ENCODE results near the gene LYPD4.

Gene LYPD4

DNA sequence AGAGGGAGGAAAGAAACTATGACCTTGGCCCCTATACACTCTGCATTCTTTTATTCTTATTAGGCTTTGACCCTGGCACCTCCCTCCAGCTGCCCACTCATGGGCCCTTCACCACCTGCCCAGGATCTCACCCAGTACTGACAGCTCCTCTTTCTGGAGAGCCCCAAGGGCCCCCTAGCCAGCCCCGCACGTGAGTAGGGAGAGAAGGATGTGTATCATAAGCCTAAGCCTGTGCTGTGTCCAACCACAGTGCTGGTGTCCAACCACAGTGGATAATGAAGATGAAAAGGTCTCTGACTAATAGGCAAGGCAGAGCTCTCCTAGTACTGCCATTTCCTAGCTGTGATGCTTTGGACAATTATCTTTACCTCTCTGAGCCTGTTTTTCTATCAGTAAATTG lies 4.6 kb upstream of the LYPD4 start:
- DNase-seq, result no peak

DNA sequence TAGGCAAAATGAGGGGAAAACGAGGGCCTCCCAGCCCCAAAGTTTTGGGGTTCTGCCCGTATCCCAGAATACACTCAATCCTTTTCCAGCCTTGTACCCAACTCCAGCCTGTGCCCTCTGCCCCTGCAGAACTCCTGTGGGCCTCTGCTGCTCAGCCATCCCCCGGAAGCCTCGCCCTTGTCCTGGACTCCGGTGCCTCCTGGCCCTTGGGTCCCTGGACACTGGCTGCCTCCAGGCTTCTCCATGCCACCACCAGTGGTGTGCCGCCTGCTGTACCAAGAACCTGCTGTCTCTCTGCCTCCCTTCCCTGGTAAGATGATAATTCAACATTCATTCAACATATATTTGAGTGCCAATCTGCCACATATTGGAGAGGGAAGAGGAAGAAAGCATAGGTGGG lies 4.2 kb upstream of the LYPD4 start:
- no peak for DNase-seq

DNA sequence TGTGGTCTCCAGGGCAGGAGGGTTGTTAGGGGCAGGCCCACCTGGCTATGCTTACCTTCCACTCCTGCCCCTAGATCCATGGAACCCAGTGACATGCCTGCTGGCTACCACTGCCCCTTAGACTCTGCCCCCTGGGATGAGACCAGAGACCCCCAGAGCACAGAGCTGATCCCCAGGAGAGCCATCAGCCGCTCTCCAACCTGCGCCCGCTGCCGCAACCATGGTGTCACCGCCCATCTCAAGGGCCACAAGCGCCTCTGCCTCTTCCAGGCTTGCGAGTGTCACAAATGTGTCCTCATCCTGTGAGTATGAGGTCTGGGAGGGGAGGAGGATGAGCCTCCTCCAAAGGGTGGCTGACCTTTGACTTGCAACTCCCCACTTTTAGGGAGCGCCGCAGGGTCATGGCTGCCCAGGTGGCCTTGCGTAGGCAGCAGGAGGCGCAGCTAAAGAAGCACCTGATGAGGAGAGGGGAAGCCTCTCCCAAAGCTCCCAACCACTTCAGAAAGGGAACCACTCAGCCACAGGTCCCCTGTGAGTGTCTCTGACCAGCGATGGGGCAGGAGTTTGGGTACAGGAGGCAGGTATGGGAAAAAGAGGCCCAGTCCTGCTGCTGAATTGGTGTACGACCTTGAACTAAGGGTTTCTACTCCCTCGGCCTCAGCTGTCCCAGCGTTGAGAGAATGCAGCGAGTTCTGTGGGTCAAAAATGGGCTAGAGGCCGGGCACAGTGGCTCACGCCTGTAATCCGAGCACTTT lies 3.0 kb upstream of the LYPD4 start:
- no peak for DNase-seq

DNA sequence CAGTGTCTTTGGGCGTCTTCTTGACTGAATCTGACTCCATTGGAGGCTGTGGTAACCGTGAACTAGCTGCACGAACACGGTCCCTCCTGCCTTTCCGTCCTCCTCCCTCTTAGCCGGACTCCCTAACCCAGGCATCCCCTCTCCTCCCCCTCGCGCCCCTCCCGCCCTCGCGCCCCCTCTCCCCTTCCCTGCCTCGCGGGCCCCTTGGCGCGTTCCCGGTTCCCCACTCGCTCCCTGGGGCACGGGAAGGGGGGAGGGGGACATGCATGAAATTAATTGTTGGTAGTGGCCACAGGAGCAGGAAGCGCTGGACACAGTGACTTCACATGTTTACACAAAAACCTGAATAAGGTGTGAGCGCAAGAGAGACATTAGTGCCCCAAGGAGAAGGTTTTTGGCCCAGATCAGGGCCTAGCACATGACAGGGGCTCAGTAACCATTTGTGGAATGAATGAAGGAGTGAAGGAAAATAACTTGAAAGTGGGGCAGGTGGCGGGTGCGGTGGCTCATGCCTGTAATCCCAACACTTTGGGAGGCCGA lies 638 bp upstream of the LYPD4 start:
- DNase-seq, result no peak

DNA sequence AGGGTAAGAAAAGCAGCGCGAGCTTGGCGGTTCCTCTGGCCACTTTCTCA lies 343 bp upstream of the LYPD4 start, which contains the start of gene DMRTC2:
DMRTC2 (plus strand) TSS at position 42 of the 50 bp plus-strand sequence. CDS start 2,387 bp downstream, outside the sequence.
- no peak for DNase-seq

GRCh38 chr19:41843371-41843770 lies 1.1 kb downstream of the LYPD4 start:
- no peak for DNase-seq

GRCh38 chr19:41839211-41839610 lies 5.3 kb downstream of the LYPD4 start:
- DNase-seq, result no peak

DNA sequence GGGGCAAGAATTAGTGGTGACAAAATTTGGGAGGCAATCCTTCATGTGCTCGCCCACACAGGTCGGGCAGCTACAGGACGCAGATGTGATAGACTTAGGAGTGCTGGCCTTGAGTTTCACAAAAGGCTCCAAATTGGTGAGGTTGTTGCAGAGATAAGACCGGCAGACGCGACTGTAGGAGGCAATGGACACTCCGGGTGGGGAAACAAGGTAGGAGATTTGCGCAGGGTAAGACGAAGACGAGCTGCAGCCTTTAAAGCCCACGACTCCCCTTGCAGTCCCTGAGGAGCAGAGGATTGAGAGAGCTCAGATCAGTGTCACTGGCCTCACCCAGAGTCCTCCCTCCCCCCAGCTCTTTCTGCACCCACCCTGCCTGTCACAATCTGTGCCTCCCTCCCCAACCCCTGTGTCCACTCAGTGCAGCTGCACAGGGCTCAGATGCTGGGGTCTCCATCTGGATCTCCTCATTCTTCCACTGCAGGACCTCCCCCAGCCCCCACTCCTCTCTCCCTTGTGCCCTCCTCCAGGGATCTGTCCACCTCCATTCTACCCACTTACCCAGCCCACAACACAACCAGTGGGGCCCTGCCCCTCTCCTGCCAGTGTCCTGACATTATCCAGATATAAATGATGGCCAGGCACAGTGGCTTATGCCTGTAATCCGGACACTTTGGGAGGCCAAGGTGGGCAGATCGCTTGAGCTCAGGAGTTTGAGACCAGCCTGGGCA lies 6.3 kb downstream of the LYPD4 start:
- no peak for DNase-seq

DNA sequence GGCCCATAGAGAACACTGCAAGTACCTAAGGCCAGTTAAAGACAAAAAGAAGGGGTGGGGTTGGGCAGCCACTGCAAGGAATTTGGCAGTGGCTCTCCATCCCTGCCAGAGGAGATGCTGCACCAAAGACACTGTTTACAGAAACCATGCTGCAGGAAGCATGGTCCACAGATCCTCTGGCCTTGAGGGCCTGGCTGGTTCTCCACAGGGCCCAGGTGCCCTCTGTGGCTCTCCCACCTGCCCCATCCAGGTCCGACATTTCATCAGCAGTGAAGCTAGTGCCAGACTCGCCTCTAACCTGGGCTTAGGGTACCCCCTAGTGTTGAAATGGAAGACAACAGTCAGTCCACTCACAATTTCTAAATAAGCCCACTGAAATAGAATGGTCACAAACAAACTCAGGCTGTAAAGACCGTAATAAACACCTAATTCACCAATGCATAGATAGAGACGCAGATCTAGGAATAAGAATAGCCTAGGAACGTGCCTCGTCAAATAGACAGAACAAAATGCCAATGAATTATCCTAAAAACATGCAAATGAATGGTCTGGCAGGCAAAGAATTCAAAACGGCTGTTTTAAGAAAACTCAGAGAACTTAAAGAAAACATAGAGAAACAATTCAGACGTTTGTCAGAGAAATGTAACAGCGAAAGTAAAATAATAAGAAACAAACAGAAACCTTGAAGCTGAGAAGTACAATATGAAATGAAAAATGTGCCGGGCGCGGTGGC lies 23.3 kb downstream of the LYPD4 start:
- peak; percentile 43 for DNase-seq

DNA sequence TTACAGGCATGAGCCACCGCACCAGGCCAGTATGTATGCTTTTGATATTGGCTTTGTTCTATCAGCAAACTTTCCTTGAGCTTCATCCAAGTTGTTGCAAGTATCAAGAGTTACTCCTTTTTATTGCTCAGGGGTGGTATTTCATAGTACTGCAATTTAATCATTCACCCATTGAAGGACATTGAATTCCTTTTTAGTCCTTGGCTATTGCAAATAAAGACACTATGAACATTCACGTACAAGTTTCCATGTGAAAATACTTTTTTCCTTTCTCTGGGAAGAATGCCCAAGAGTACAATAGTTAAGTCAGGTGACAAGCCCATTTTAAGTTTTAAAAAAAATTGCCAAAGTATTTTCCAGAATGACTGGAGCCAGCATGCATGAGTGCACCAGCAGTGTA lies 27.7 kb downstream of the LYPD4 start:
- DNase-seq, result no peak

DNA sequence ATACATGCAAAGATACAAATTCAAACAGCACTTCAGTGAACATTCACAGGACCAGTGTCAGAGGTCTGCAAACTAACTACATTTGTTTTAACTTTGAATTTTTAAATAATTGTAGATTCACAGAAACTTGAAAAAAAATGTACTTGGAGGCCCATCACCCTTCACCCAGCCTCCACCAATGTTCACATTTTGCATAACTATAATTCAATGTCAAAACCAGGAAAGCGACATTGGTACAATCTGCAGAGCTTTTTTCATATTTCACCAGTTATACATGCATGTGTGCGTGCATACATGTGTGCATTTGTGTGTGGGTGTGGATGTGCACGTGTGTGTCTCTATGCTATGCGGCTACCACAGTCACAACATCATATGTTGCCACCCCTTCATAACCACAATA lies 29.2 kb downstream of the LYPD4 start:
- no peak for DNase-seq

DNA sequence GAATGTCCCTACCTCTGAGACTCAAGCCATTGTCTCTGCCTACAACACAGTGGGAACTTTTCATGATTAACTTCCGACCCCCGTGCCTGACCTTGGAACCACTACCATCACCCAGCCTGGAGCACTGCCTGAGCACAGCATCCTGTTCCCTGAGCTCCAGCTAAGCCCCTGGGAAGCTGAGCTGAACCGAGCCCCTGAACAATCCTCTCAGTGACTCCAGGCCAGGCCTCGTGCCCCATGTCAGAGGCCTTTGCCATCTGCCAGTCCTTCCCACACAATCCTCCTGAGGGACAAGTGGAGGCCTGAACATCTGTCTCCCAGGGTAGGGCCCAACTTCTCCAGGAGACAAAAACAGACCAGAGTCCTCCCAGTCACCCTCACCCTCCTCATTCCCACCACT lies 30.6 kb downstream of the LYPD4 start:
- DNase-seq, result no peak

GRCh38 chr19:41811981-41812380 lies 32.5 kb downstream of the LYPD4 start:
- no peak for DNase-seq

DNA sequence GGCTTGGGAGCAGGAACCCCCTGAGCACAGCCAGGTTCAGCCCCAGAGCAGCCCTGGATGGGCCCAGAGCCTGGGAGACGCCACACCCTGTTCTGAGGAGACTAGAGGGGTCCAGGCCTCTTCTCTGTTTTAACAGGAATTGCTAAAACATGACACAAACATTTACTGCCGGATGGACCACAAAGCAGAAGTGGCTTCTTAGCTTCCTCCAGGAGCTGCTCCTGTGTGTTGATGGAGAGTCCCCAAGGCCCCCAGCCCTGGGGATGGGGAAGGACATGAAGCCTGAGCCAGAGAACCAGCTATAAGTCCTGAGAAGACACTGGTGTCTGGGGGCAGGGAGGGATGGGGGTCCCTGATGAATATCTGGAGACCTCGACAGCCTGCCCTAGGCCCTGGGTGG lies 33.4 kb downstream of the LYPD4 start:
- DNase-seq, result no peak

GRCh38 chr19:41810301-41810700 lies 34.2 kb downstream of the LYPD4 start:
- DNase-seq, result no peak

DNA sequence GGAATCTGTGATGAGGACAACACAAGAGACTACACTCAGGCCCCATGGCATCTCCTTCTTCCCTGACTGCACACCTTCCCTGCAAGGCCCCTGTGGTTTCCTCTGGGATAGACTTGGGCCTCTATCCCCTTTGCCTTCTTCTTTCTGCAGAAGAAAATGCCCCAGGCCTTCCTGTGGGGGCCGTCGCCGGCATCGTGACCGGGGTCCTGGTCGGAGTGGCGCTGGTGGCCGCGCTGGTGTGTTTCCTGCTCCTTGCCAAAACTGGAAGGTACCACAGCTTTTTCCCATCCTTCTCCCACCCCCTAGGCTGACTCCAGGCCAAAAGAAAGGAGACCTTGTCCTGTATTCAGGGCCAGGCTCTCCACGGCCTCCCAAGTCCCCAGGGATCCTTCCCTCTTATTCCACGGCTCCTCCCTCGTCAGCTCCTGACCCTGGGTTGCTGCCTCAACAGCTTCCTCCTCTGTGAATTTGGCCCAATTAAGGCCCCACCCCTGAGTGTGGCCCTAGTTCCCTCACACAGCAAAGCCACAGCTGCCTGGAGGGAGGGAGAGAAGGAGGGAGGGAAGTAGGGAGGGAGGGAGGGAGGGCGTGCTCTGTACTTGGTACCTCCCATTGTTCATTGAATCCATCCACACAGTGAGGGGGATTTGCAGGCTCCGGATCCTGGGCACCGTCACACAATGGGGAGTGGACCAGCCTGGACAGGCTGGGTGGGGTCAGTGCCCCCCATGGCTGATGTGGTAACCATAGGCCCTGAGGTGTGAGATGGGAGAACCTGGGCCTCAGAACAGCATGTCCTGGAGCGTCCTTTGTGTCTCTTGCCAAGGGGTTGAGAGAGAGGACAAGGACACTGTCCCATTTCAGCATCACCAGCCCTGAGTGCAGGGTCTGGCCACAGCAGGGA lies 35.6 kb downstream of the LYPD4 start:
- DNase-seq, result no peak

- DNase-seq, result no peak
These were observed 37.3 kb downstream of the LYPD4 start for GRCh38 chr19:41807176-41807575.

DNA sequence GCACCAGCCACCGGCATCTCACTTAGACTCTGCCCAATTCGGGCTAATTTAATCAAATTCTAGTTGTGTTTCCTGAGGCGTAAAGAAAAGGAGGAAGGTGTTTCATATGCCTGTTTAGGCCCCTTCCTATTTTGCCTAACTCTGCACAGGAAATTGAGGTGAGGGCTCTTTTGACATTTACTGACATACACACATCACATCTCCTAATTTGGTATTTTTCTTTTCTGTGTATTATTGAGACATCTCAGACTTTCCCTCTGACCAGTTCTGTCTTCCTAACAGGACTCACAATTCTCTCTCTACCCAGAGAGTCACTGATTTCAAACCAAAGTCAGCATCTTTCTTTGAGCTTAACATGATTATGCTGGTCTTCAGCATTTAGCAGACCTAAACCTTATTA lies 40.1 kb downstream of the LYPD4 start:
- no peak for DNase-seq

- DNase-seq, result no peak
These were observed 41.7 kb downstream of the LYPD4 start for GRCh38 chr19:41802770-41803169.

DNA sequence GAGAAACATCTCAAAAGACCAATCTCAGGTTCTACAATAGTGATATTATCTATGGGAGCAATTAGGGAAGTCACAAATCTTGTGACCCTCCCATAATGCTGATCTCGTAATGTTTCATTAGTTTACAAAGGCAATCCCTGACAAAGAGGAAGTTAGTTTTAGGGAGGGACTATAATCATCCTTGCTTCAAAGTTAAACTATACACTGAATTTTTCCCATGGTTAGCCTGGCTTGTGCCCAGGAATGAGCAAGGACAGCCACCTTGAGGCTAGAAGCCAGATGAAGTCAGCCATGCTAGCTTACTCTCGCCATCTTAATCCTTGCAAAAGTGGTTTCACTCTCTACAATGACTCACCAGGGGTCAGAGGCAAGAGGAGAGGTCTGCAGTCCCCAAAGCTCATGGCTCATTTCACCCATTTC lies 42.7 kb downstream of the LYPD4 start:
- no peak for DNase-seq

DNA sequence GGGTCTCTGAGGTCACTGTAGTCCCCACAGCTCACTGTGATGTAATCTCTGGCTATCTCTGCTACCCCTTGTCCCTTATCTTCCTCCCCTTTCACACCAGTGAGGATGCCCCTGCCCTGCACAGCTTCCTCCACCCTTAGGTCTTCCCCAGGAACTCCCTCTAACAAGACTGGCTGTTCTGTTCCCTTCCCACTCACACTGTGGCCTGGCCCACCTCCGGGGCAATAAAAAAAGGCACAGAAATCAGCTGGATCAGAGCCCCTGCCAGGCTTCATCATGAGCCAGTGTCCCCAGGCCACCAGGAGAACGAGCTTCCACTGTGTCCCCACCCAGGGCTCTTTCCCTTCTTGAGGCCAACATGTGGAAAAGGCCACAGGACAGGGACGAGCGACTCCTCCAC lies 43.5 kb downstream of the LYPD4 start:
- DNase-seq, result no peak

DNA sequence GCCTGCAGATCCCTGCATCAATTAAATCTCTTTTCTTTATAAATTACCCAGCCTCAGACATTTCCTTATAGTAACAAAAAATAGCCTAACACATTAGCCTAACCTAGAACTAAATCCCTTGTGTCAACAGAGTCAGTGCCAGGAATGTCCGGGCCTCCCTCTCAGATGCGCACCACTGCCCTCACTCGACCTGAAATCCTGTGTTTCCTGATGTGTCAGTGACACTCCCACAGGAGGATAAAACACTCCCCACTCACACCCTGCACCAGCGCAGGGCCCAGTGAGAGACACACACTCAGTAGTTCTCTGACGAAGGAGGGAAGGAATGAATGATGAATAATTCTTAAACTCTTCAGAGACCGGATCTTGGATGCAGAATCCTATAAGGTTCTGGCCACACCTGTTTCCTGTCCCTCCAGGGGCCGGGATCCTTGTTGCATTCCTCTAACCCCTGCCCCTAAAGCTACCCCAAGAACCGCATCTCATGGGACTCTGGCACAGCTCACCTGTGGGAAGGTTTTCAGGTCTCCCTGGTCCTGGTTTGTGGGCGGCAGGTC lies 45.0 kb downstream of the LYPD4 start:
- no peak for DNase-seq

DNA sequence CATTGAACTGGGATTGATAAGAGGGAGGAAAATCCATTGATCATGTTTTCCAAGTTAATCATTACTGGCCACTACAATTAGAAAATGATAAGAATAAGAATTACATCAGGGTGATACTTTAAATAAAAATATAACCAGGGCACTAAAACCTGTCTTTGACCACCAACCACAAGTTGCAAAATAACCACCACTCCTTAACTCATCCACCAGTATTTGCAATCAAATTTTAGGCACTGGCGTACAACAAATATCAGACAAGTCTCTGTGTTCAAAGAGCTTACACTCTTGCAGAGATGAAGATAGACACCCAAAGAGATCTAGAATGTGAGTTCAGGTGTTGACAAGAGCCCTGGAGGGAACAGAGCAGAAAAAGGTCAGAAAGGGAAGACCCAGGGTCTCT lies 47.6 kb downstream of the LYPD4 start:
- no peak for DNase-seq

All from activated CD8-positive, alpha-beta memory T cell treated with anti-CD3 and anti-CD28 coated beads, Interleukin-2, amount 50 U/mL, for 4 hours (primary cell).